WI38 (cell line): Measurements from ENCODE around the gene HOXC6.
"Not testable (repeated sequence)": the region's sequence is repeated elsewhere in the genome, so short reads cannot be mapped to it uniquely, and the experiment has no call there.

Experiments used
- H3K4me3 ChIP-seq: 2 replicates; pipeline ENCODE4 v1.5.1; 2011; ENCODE audit warnings: low read depth, mild to moderate bottlenecking, control low read depth, low read length
- TF ChIP-seq, protein P1 (sequence below): IDR thresholded peaks from 2 replicates; pipeline ENCODE4 v1.5.1; 2012; ENCODE audit warnings: low read depth, mild to moderate bottlenecking, control low read depth, low read length

Gene HOXC6

DNA sequence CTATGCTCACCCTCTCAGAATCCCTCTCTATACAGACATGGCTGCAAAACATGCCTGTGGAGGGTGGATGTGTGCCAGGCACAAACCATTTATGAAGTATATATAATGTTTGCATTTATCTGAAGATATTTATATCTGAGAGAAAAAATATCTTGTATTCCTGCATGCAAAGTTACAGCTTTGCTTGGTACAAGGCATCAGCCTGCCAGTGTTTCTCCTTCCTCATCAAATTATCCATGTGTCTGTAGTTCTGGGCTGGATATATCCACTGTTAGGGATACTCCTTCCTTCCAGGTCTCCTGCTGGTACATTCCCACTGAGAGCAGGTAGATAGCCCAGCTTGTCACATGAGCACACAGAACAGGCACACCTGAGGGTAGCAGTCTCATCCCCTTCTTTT lies 37.4 kb downstream of the HOXC6 start:
- TF ChIP-seq, protein P1, sequence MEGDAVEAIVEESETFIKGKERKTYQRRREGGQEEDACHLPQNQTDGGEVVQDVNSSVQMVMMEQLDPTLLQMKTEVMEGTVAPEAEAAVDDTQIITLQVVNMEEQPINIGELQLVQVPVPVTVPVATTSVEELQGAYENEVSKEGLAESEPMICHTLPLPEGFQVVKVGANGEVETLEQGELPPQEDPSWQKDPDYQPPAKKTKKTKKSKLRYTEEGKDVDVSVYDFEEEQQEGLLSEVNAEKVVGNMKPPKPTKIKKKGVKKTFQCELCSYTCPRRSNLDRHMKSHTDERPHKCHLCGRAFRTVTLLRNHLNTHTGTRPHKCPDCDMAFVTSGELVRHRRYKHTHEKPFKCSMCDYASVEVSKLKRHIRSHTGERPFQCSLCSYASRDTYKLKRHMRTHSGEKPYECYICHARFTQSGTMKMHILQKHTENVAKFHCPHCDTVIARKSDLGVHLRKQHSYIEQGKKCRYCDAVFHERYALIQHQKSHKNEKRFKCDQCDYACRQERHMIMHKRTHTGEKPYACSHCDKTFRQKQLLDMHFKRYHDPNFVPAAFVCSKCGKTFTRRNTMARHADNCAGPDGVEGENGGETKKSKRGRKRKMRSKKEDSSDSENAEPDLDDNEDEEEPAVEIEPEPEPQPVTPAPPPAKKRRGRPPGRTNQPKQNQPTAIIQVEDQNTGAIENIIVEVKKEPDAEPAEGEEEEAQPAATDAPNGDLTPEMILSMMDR = no peak
- no peak overlapping the region for H3K4me3 ChIP-seq

DNA sequence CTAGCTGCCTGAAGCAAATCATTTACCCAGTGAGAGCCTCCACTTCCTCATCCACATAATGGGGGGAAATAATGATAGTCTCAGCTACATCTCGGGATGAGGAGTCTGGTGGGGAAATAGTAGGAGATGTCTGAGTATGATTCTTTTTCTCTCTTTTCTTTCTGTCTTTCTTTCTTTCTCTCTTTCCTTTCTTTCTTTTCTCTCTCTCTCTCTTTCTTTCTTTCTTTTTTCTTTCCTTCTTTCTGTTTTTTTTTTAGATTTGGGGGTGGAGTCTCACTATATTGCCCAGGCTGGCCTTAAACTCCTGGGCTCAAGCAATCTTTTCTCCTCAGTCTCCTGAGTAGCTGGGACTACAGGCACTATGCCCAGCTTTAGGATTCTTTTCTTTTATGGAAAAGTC lies 38.2 kb downstream of the HOXC6 start:
- H3K4me3 ChIP-seq = no peak overlapping the region
- TF ChIP-seq, protein P1 = no peak

DNA sequence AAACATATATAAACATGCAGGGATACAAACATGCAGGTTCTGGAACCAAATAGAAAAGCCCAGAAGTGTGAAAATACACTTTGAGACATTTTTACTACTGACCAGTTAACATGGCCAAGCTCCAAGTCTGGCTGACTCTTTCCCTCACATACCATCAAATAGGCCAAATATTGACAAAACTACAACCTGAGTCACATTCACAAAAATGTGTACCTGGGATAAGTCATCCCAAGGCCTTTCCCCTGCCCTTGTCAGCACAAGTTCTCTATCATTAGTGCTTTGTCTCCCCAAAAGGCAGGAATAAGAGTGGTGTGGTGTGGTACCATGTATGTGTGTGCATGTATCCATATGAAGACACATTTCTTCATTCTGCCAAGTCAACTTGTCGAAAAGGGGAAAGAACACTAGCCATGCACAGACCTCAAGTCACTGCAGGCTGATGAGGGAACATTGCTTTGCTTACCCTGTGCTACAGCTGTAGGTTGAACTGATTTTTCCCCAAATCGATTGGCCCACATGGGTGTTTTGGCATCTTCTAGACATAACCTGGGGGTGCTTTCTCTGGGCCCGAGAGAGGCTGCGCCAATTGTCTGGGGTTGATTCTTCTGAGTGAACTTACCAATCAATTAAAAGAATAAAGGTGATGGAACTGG lies 40.3 kb downstream of the HOXC6 start:
- H3K4me3 ChIP-seq = no peak overlapping the region
- TF ChIP-seq, protein P1 = no peak

DNA sequence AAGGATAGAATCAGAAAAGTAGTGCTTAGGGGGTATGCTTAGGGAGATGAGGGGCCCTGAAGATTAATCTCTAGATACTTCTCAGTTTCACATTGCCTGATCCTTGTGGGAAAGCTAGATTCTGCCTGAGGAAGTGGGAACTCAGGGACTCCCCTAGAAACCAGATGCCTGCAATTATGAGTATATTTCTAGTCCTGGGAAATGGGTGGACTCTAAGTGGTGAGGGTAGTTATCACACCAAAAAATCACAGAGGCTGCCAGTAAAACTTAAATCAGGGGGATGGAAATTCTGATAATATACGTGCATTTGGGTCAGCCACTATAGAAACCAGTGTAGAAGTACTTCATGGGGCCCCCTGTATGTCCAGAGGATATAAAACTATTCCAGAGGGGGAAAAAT lies 43.7 kb downstream of the HOXC6 start:
- TF ChIP-seq, protein P1 = no peak
- no peak overlapping the region for H3K4me3 ChIP-seq

DNA sequence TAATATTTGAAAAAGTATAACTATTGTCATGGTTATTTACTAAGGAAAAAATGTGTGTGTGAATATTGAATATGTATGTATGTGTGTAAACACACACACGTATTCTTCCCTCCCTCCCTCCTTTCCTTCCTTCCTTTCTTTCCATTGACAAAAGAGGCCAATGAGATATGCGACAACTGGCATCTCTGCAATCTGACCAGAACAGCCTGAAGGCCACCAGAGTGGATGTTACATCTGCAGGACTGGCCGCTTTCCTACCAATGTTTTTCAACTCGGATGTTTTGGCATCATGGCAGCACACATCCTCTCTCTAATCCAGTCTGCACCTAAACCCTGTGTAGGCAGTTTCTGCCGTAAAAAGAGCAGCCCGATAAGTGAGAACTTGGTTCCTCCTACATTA lies 46.1 kb downstream of the HOXC6 start:
- TF ChIP-seq, protein P1 = no peak
- H3K4me3 ChIP-seq = no peak overlapping the region

DNA sequence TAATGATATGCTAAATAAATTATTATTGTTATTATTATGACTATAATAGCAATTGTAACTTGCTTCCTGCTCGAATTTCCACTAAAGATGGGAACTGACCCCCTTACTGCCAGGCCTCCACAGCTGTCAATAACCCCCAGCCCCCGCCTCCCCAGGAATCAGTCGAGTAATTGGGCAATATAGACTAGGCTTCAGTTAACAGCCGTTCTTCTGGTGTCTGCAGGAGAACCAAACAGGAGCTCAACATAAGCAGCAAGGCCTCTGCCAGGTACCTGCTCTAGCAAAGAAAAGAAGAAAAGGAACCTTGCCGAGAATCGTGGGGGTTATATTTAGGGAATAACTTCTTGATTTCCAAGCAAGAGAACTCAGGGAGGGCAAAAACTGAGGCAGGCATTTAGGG lies 47.2 kb downstream of the HOXC6 start:
- TF ChIP-seq, protein P1 = no peak
- no peak overlapping the region for H3K4me3 ChIP-seq

DNA sequence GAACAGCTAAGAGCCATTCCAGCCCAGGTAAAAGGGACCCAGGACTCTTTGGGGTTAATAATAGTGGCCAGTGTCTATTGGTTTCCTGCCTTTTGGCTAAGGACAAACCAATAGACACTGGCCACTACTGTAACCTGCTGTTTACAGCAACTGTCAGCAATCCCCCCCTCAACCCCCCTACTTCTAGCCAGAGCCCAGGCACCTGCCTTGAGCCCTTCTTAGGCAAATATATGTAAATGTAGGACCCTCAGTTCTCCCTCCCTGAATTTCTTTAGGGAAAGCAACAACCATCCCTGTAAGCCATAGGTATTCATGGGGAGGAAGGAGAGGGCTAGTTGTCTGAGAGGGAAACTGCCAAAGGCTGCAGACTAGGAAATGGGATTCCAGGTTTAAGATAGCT lies 47.7 kb downstream of the HOXC6 start:
- no peak overlapping the region for H3K4me3 ChIP-seq
- TF ChIP-seq, protein P1 = no peak

DNA sequence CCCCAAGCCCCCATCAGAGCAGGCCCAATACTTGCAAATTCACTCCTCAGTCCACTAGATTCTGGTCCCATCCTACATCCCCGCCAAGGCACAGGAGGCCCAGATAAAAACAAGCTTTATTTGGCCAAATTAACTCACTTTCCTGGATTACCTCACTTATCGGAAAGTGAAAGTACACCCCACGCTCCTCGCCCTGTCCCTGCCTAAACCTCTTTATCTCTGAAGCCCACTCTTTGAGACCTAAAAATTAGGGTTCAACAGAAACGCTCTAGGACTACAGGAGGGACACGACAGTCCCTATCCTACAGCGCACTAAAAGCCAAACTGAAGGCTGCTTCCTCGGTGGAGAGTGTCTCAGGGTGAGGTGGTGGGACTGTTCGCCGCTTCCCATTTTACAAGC lies 49.6 kb downstream of the HOXC6 start:
- not testable (repeated sequence) for H3K4me3 ChIP-seq

DNA sequence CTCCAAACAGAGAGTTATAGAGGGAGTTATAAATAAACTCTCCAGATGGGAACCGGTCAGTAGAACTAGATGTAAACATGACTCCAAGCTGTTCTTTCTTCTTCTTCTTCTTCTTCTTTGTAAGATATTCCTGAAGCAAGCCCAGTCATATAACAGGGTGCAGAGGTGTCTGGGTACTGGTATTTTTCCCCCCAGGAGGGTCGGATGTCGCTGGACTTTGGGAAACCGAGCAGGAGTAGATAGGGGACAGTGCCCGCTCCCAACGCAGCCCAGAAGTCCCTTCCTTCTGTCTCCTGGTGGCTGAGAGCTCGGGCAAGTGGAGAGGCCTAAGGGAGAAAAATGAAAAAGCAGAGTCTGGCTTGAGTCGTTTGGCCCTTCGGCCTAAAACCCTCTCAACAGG lies 50.9 kb downstream of the HOXC6 start:
- H3K4me3 ChIP-seq = not testable (repeated sequence)
